ENCODE measurements around the gene CCDC93.

Gene CCDC93

GRCh38 chr2:117879003-117879402, 134.9 kb downstream of the CCDC93 start:
- DNase-seq: no peak

GRCh38 chr2:117875786-117876185, 138.1 kb downstream of the CCDC93 start:
- no peak for DNase-seq

Measured in T-helper 9 cell (primary cell).